Measurements from ENCODE around the gene SEC14L5.
A peak's percentile ranks its signal among the peaks of the same experiment; 100 is the strongest.

Gene SEC14L5

DNA sequence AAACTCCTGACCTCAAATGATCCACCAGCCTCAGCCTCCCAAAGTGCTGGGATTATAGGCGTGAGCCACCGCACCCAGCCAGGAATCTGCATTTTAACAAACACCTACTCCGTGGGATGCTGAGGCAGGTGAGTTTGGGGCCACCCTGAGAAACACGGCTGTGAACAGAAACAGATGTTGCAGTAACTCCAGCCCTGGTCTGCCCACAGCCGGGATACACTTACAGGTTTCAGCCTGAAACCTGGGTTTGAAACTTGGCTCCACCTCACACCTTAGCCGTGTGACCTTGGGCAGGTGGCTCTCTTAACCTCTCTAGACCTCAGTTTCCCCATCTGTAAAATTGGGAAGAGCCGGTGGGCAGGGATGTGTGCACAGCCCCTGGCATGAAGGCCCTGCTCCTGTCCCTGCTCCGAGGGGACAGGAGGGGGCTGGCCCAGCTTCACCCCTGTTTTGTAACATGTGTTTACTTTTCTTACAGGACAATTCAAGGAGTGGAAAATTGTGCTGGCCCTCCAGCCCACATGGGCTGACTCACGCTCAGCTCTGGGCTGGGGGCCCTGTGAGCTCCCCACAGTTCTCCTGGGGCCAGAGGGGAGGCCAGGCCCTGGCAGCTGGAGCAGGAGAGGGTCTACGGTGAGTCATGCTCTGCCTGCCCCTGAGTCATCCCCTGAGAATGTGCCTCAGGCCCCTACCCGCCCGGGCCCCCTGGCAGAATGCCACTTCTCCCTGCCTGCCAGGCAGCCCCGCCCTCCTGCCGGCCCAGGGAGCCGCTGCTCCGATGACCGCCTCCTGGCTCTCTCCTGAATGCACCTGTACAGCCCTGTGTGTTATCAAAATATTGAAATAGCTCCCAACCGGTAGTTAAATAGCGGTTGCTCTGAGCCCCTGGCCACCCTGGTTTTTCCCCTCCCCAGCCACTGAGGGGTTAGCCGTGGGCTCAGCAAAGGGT, 13.5 kb upstream of the SEC14L5 start (continued):
- TF ChIP-seq, protein P1, sequence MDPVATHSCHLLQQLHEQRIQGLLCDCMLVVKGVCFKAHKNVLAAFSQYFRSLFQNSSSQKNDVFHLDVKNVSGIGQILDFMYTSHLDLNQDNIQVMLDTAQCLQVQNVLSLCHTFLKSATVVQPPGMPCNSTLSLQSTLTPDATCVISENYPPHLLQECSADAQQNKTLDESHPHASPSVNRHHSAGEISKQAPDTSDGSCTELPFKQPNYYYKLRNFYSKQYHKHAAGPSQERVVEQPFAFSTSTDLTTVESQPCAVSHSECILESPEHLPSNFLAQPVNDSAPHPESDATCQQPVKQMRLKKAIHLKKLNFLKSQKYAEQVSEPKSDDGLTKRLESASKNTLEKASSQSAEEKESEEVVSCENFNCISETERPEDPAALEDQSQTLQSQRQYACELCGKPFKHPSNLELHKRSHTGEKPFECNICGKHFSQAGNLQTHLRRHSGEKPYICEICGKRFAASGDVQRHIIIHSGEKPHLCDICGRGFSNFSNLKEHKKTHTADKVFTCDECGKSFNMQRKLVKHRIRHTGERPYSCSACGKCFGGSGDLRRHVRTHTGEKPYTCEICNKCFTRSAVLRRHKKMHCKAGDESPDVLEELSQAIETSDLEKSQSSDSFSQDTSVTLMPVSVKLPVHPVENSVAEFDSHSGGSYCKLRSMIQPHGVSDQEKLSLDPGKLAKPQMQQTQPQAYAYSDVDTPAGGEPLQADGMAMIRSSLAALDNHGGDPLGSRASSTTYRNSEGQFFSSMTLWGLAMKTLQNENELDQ (tag by site-specific recombination; IDR thresholded peaks at IDR 0.05; ENCODE audit: low read depth) = no peak
- peak; percentile 96 for TF ChIP-seq KLF1 (tag by site-specific recombination; IDR thresholded peaks at IDR 0.05)
- TF ChIP-seq, protein P2, sequence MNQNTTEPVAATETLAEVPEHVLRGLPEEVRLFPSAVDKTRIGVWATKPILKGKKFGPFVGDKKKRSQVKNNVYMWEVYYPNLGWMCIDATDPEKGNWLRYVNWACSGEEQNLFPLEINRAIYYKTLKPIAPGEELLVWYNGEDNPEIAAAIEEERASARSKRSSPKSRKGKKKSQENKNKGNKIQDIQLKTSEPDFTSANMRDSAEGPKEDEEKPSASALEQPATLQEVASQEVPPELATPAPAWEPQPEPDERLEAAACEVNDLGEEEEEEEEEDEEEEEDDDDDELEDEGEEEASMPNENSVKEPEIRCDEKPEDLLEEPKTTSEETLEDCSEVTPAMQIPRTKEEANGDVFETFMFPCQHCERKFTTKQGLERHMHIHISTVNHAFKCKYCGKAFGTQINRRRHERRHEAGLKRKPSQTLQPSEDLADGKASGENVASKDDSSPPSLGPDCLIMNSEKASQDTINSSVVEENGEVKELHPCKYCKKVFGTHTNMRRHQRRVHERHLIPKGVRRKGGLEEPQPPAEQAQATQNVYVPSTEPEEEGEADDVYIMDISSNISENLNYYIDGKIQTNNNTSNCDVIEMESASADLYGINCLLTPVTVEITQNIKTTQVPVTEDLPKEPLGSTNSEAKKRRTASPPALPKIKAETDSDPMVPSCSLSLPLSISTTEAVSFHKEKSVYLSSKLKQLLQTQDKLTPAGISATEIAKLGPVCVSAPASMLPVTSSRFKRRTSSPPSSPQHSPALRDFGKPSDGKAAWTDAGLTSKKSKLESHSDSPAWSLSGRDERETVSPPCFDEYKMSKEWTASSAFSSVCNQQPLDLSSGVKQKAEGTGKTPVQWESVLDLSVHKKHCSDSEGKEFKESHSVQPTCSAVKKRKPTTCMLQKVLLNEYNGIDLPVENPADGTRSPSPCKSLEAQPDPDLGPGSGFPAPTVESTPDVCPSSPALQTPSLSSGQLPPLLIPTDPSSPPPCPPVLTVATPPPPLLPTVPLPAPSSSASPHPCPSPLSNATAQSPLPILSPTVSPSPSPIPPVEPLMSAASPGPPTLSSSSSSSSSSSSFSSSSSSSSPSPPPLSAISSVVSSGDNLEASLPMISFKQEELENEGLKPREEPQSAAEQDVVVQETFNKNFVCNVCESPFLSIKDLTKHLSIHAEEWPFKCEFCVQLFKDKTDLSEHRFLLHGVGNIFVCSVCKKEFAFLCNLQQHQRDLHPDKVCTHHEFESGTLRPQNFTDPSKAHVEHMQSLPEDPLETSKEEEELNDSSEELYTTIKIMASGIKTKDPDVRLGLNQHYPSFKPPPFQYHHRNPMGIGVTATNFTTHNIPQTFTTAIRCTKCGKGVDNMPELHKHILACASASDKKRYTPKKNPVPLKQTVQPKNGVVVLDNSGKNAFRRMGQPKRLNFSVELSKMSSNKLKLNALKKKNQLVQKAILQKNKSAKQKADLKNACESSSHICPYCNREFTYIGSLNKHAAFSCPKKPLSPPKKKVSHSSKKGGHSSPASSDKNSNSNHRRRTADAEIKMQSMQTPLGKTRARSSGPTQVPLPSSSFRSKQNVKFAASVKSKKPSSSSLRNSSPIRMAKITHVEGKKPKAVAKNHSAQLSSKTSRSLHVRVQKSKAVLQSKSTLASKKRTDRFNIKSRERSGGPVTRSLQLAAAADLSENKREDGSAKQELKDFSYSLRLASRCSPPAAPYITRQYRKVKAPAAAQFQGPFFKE (tag by site-specific recombination; IDR thresholded peaks at IDR 0.05; ENCODE audit: borderline replicate concordance) = no peak
- TF ChIP-seq, protein P3, sequence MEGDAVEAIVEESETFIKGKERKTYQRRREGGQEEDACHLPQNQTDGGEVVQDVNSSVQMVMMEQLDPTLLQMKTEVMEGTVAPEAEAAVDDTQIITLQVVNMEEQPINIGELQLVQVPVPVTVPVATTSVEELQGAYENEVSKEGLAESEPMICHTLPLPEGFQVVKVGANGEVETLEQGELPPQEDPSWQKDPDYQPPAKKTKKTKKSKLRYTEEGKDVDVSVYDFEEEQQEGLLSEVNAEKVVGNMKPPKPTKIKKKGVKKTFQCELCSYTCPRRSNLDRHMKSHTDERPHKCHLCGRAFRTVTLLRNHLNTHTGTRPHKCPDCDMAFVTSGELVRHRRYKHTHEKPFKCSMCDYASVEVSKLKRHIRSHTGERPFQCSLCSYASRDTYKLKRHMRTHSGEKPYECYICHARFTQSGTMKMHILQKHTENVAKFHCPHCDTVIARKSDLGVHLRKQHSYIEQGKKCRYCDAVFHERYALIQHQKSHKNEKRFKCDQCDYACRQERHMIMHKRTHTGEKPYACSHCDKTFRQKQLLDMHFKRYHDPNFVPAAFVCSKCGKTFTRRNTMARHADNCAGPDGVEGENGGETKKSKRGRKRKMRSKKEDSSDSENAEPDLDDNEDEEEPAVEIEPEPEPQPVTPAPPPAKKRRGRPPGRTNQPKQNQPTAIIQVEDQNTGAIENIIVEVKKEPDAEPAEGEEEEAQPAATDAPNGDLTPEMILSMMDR (tag by site-specific recombination; IDR thresholded peaks at IDR 0.05) = no peak
- no peak for TF ChIP-seq ZNF433 (tag by site-specific recombination; IDR thresholded peaks at IDR 0.05; ENCODE audit: low read depth)
- TF ChIP-seq ZNF302 (tag by site-specific recombination; IDR thresholded peaks at IDR 0.05; ENCODE audit: low read depth) = no peak
- 0 out of 2 replicates have a peak, but pooled peaks have one; percentile 25 for TF ChIP-seq ZNF341 (tag by site-specific recombination; IDR thresholded peaks at IDR 0.05; ENCODE audit: low read depth)
- TF ChIP-seq, protein P4, sequence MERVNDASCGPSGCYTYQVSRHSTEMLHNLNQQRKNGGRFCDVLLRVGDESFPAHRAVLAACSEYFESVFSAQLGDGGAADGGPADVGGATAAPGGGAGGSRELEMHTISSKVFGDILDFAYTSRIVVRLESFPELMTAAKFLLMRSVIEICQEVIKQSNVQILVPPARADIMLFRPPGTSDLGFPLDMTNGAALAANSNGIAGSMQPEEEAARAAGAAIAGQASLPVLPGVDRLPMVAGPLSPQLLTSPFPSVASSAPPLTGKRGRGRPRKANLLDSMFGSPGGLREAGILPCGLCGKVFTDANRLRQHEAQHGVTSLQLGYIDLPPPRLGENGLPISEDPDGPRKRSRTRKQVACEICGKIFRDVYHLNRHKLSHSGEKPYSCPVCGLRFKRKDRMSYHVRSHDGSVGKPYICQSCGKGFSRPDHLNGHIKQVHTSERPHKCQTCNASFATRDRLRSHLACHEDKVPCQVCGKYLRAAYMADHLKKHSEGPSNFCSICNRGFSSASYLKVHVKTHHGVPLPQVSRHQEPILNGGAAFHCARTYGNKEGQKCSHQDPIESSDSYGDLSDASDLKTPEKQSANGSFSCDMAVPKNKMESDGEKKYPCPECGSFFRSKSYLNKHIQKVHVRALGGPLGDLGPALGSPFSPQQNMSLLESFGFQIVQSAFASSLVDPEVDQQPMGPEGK (tag by site-specific recombination; IDR thresholded peaks at IDR 0.05) = peak; percentile 100
- TF ChIP-seq HOXC10 (CRISPR knock-in tag; IDR thresholded peaks at IDR 0.05) = no peak
- TF ChIP-seq GLIS2 (tag by site-specific recombination; IDR thresholded peaks at IDR 0.05) = peak; percentile 98
- no peak for TF ChIP-seq ZNF155 (tag by site-specific recombination; IDR thresholded peaks at IDR 0.05)
- no peak for TF ChIP-seq ZNF561 (tag by site-specific recombination; IDR thresholded peaks at IDR 0.05; ENCODE audit: borderline replicate concordance)
- peak; percentile 98 for TF ChIP-seq ZNF24 (tag by site-specific recombination; IDR thresholded peaks at IDR 0.05)
- peak; percentile 87 for TF ChIP-seq OSR2 (tag by site-specific recombination; IDR thresholded peaks at IDR 0.05)
- no peak for TF ChIP-seq BCL11B (tag by site-specific recombination; IDR thresholded peaks at IDR 0.05; ENCODE audit: low read depth)
- TF ChIP-seq ZBTB1 (tag by site-specific recombination; IDR thresholded peaks at IDR 0.05) = no peak
- no peak; the same call in 1 of the 2 replicates for TF ChIP-seq EGR2 (tag by site-specific recombination; IDR thresholded peaks at IDR 0.05; ENCODE audit: low read depth)
- peak; percentile 94 for TF ChIP-seq ZBTB20 (tag by site-specific recombination; IDR thresholded peaks at IDR 0.05)
- TF ChIP-seq IKZF3 (tag by site-specific recombination; IDR thresholded peaks at IDR 0.05) = peak; percentile 96
- TF ChIP-seq ZSCAN30 (tag by site-specific recombination; IDR thresholded peaks at IDR 0.05) = peak; percentile 43; the same call in 1 of the 2 replicates
- no peak for TF ChIP-seq ZNF248 (tag by site-specific recombination; IDR thresholded peaks at IDR 0.05)
- TF ChIP-seq, protein P5, sequence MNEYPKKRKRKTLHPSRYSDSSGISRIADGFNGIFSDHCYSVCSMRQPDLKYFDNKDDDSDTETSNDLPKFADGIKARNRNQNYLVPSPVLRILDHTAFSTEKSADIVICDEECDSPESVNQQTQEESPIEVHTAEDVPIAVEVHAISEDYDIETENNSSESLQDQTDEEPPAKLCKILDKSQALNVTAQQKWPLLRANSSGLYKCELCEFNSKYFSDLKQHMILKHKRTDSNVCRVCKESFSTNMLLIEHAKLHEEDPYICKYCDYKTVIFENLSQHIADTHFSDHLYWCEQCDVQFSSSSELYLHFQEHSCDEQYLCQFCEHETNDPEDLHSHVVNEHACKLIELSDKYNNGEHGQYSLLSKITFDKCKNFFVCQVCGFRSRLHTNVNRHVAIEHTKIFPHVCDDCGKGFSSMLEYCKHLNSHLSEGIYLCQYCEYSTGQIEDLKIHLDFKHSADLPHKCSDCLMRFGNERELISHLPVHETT (tag by site-specific recombination; IDR thresholded peaks at IDR 0.05) = peak; percentile 98
- no peak for TF ChIP-seq ZNF16 (tag by site-specific recombination; IDR thresholded peaks at IDR 0.05; ENCODE audit: low read depth)
- no peak for TF ChIP-seq ZNF654 (tag by site-specific recombination; IDR thresholded peaks at IDR 0.05; ENCODE audit: low read depth)
- TF ChIP-seq ZNF354C (tag by site-specific recombination; IDR thresholded peaks at IDR 0.05; ENCODE audit: borderline replicate concordance, low read depth) = no peak
- TF ChIP-seq KLF8 (tag by site-specific recombination; IDR thresholded peaks at IDR 0.05) = peak; percentile 95

Measured in HEK293 (cell line).